GM23338 (cell line): ENCODE results near the gene CXCL1. TPM values are rescaled to one million over a fixed set of nuclear protein-coding genes. Genes with fewer than 3 reads are reported as not detected.

Experiments
- ATAC-seq: fragments of 200-7000 bp; cut with Tn5 transposase; 3 replicates; pipeline ENCODE4 v1.9.1; 2020
- DNase-seq: peaks from one replicate; pipeline ENCODE4 v3.0.0-alpha.2; 2015; ENCODE audit warnings: low spot score
- H2AFZ ChIP-seq: fragments of 200-600 bp; sonication (generic); 2 replicates; pipeline ENCODE4 v1.8.0; 2016; ENCODE audit warnings: antibody characterized with exemption, mild to moderate bottlenecking, moderate library complexity
- H3F3A ChIP-seq: fragments of 200-600 bp; sonication (generic); replicated peaks from 2 replicates; pipeline ENCODE4 v1.8.0; 2017; ENCODE audit warnings: antibody characterized with exemption, mixed run types, low read depth
- H3K27ac ChIP-seq: fragments of 200-600 bp; sonication (generic); 2 replicates; pipeline ENCODE4 v1.6.1; 2016; ENCODE audit warnings: low read depth
- H3K27me3 ChIP-seq: fragments of 200-600 bp; sonication (generic); 2 replicates; pipeline ENCODE4 v1.8.0; 2016; ENCODE audit warnings: mild to moderate bottlenecking, mixed run types, moderate library complexity; ENCODE audit not compliant: insufficient read depth
- H3K36me3 ChIP-seq: fragments of 200-600 bp; sonication (generic); 2 replicates; pipeline ENCODE4 v1.8.0; 2016; ENCODE audit warnings: mild to moderate bottlenecking; ENCODE audit not compliant: insufficient read depth
- H3K4me1 ChIP-seq: fragments of 200-600 bp; sonication (generic); 2 replicates; pipeline ENCODE4 v1.8.0; 2016; ENCODE audit warnings: mild to moderate bottlenecking, moderate library complexity; ENCODE audit not compliant: insufficient read depth
- H3K4me2 ChIP-seq: fragments of 200-600 bp; sonication (generic); 2 replicates; pipeline ENCODE4 v1.7.1; 2017; ENCODE audit warnings: mixed run types
- H3K4me3 ChIP-seq: fragments of 200-600 bp; sonication (generic); 2 replicates; pipeline ENCODE4 v1.6.1; 2016; ENCODE audit warnings: mixed run types
- H3K79me2 ChIP-seq: fragments of 200-600 bp; sonication (generic); replicated peaks from 2 replicates; pipeline ENCODE4 v1.8.0; 2017; ENCODE audit warnings: mild to moderate bottlenecking; ENCODE audit not compliant: insufficient read depth
- H3K9me2 ChIP-seq: fragments of 200-600 bp; sonication (generic); 2 replicates; pipeline ENCODE4 v1.8.0; 2017; ENCODE audit not compliant: insufficient read depth
- H4K20me1 ChIP-seq: fragments of 200-600 bp; sonication (generic); replicated peaks from 2 replicates; pipeline ENCODE4 v1.8.0; 2017; ENCODE audit warnings: mild to moderate bottlenecking; ENCODE audit not compliant: insufficient read depth
- H3K27ac Mint-ChIP-seq: 2 replicates; pipeline ENCODE4 v1.8.0; 2020; ENCODE audit warnings: inconsistent platforms, mild to moderate bottlenecking, moderate library complexity, mixed read lengths
- H3K27me3 Mint-ChIP-seq: 3 replicates; pipeline ENCODE4 v1.8.0; 2022; ENCODE audit warnings: low read depth, mild to moderate bottlenecking, moderate library complexity, mixed read lengths, inconsistent platforms; ENCODE audit not compliant: insufficient read depth, poor library complexity
- H3K36me3 Mint-ChIP-seq: 3 replicates; pipeline ENCODE4 v1.8.0; 2021; ENCODE audit warnings: low read depth, mild to moderate bottlenecking, inconsistent platforms, moderate library complexity, mixed read lengths
- H3K4me1 Mint-ChIP-seq: 3 replicates; pipeline ENCODE4 v1.8.0; 2020; ENCODE audit warnings: mild to moderate bottlenecking, inconsistent platforms, mixed read lengths
- H3K4me3 Mint-ChIP-seq: 3 replicates; pipeline ENCODE4 v1.8.0; 2021; ENCODE audit warnings: moderate library complexity, mild to moderate bottlenecking, inconsistent platforms, mixed read lengths
- H3K9me3 Mint-ChIP-seq: 3 replicates; pipeline ENCODE4 v1.8.0; 2020; ENCODE audit warnings: moderate library complexity, mild to moderate bottlenecking, inconsistent platforms, mixed read lengths
- CREB1 ChIP-seq: fragments of 250-450 bp; sonication (Bioruptor Pico); IDR thresholded peaks from 2 replicates; pipeline ENCODE4 v1.5.0; 2020; ENCODE audit warnings: low read depth, mild to moderate bottlenecking, moderate library complexity
- EZH2 ChIP-seq: fragments of 200-600 bp; sonication (generic); IDR thresholded peaks from one replicate; pipeline ENCODE4 v1.8.0; 2017; ENCODE audit warnings: antibody characterized with exemption, mild to moderate bottlenecking, low read depth; ENCODE audit not compliant: unreplicated experiment
- EZH2phosphoT487 ChIP-seq: fragments of 200-600 bp; sonication (generic); IDR thresholded peaks from one replicate; pipeline ENCODE4 v1.8.1; 2018; ENCODE audit warnings: antibody characterized with exemption; ENCODE audit not compliant: unreplicated experiment
- JUNB ChIP-seq: IDR thresholded peaks from one replicate; pipeline ENCODE4 v1.6.1; 2016; ENCODE audit warnings: antibody characterized with exemption; ENCODE audit not compliant: unreplicated experiment
- NANOG ChIP-seq: IDR thresholded peaks from 2 replicates; pipeline ENCODE4 v1.6.1; 2016; ENCODE audit warnings: antibody characterized with exemption, borderline replicate concordance
- POLR2AphosphoS5 ChIP-seq: IDR thresholded peaks from 2 replicates; pipeline ENCODE4 v1.6.1; 2016; ENCODE audit warnings: antibody characterized with exemption, low read depth
- STAT1 ChIP-seq: IDR thresholded peaks from one replicate; pipeline ENCODE4 v1.6.1; 2016; ENCODE audit warnings: antibody characterized with exemption; ENCODE audit not compliant: unreplicated experiment
- ZNF114 ChIP-seq: fragments of 250-450 bp; sonication (Bioruptor Pico); IDR thresholded peaks from 2 replicates; pipeline ENCODE4 v1.5.0; 2020; ENCODE audit warnings: mild to moderate bottlenecking, moderate library complexity
- ZNF331 ChIP-seq: fragments of 250-450 bp; sonication (Bioruptor Pico); IDR thresholded peaks from 2 replicates; pipeline ENCODE4 v1.5.0; 2020; ENCODE audit warnings: low read depth, mild to moderate bottlenecking, moderate library complexity
- polyA plus RNA-seq: library from polyadenylated mRNA; unstranded; fragments of >200 nt; fragmentation: Nextera tagmentation; extraction: Ambion mirVana; gene quantifications from 2 replicates; pipeline ENCODE4 v1.2.1, GENCODE V29; 2016
- total RNA-seq: library from RNA; depleted of rRNA; stranded (reverse); fragments of >200 nt; shearing (Covaris generic); gene quantifications from 2 replicates; pipeline ENCODE4 v1.2.3, GENCODE V29; 2014
- TF ChIP-seq, protein P1 (sequence below): IDR thresholded peaks from 2 replicates; pipeline ENCODE4 v1.6.1; 2016; ENCODE audit warnings: antibody characterized with exemption
- TF ChIP-seq, protein P2 (sequence below): IDR thresholded peaks from one replicate; pipeline ENCODE4 v1.6.1; 2018; ENCODE audit warnings: antibody characterized with exemption; ENCODE audit not compliant: unreplicated experiment
- TF ChIP-seq, protein P3 (sequence below), 2 experiments: fragments of 200-600 bp in 1 of 2; sonication (generic) in 1 of 2; conservative IDR thresholded peaks; 2 replicates each; pipeline versions ENCODE4 v1.5.1 to v1.6.1; 2016 to 2017; ENCODE audit warnings: antibody characterized with exemption in 2 of 2, low read depth in 2 of 2, mild to moderate bottlenecking in 2 of 2, moderate library complexity in 1 of 2
- TF ChIP-seq, protein P4 (sequence below): fragments of 250-450 bp; sonication (Bioruptor Pico); IDR thresholded peaks from 2 replicates; pipeline ENCODE4 v1.5.0; 2020; ENCODE audit warnings: mild to moderate bottlenecking, moderate library complexity

CXCL1 gene
- total and polyA plus RNA-seq, 2 experiments from 2014 or later: 1.6 to 2.5 TPM

DNA sequence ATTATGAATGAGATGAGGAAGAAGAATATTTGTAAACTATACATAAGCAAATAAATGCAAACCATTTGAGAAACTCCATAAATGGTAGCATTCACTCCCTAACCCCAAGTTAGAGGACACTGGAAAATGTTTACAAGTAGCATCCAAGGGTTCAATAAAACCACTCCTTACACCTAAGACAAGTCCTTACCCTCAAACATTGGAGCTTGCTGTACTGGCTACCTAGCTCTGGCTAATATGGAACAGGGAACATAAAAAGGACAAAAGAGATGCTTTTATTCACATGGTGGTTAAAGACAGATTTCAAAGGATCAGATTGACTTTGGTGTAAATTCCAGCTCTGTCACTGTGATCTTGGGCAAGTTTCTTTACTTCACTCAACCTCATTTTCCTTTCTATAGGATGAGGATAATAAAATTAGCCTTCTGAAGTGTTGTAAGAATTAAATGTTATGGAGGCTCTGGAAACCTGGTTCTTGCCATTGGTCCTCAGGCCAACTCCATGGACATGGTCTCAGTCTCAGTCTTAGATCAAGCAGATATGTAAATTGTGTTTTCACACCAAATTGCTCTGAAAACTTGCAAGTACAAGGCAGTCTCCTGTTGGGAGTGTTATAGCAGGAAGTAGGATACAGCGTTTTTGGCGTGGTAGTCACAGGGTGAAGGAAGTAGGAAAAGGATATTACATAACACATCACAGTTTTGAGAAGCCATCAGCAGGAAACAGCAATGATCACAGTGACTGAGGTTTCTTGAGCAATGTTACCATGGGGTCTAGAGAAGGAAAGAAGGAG lies 3.3 kb downstream of the CXCL1 start:
- Histone ChIP-seq H3K4me3 (no peak overlapping the region), H3K4me2 (no peak overlapping the region), H2AFZ (no peak overlapping the region), H3F3A (no peaks in the 10 kb centered on the region; the same call in 1 of the 2 replicates), H3K27me3 (peaks cover 23% of the 10 kb centered on the region), H3K9me2 (no peaks in the 10 kb centered on the region), H3K79me2 (no peaks in the 10 kb centered on the region), H3K4me1 (peaks cover 18% of the 10 kb centered on the region), H3K27ac (no peak overlapping the region), H3K36me3 (no peaks in the 10 kb centered on the region), H4K20me1 (no peaks in the 10 kb centered on the region)
- DNase-seq (no peak), ATAC-seq (no peak)
- TF ChIP-seq, protein P1, sequence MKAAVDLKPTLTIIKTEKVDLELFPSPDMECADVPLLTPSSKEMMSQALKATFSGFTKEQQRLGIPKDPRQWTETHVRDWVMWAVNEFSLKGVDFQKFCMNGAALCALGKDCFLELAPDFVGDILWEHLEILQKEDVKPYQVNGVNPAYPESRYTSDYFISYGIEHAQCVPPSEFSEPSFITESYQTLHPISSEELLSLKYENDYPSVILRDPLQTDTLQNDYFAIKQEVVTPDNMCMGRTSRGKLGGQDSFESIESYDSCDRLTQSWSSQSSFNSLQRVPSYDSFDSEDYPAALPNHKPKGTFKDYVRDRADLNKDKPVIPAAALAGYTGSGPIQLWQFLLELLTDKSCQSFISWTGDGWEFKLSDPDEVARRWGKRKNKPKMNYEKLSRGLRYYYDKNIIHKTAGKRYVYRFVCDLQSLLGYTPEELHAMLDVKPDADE: no peak
- TF ChIP-seq, protein P2, sequence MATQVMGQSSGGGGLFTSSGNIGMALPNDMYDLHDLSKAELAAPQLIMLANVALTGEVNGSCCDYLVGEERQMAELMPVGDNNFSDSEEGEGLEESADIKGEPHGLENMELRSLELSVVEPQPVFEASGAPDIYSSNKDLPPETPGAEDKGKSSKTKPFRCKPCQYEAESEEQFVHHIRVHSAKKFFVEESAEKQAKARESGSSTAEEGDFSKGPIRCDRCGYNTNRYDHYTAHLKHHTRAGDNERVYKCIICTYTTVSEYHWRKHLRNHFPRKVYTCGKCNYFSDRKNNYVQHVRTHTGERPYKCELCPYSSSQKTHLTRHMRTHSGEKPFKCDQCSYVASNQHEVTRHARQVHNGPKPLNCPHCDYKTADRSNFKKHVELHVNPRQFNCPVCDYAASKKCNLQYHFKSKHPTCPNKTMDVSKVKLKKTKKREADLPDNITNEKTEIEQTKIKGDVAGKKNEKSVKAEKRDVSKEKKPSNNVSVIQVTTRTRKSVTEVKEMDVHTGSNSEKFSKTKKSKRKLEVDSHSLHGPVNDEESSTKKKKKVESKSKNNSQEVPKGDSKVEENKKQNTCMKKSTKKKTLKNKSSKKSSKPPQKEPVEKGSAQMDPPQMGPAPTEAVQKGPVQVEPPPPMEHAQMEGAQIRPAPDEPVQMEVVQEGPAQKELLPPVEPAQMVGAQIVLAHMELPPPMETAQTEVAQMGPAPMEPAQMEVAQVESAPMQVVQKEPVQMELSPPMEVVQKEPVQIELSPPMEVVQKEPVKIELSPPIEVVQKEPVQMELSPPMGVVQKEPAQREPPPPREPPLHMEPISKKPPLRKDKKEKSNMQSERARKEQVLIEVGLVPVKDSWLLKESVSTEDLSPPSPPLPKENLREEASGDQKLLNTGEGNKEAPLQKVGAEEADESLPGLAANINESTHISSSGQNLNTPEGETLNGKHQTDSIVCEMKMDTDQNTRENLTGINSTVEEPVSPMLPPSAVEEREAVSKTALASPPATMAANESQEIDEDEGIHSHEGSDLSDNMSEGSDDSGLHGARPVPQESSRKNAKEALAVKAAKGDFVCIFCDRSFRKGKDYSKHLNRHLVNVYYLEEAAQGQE: no peak
- TF ChIP-seq, protein P3, sequence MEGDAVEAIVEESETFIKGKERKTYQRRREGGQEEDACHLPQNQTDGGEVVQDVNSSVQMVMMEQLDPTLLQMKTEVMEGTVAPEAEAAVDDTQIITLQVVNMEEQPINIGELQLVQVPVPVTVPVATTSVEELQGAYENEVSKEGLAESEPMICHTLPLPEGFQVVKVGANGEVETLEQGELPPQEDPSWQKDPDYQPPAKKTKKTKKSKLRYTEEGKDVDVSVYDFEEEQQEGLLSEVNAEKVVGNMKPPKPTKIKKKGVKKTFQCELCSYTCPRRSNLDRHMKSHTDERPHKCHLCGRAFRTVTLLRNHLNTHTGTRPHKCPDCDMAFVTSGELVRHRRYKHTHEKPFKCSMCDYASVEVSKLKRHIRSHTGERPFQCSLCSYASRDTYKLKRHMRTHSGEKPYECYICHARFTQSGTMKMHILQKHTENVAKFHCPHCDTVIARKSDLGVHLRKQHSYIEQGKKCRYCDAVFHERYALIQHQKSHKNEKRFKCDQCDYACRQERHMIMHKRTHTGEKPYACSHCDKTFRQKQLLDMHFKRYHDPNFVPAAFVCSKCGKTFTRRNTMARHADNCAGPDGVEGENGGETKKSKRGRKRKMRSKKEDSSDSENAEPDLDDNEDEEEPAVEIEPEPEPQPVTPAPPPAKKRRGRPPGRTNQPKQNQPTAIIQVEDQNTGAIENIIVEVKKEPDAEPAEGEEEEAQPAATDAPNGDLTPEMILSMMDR (conservative IDR thresholded peaks at IDR 0.05; ENCODE audit: low read depth in 2 of 2): no peak
- TF ChIP-seq EZH2phosphoT487 (no peak), ZNF331 (CRISPR knock-in tag) (no peak), JUNB (no peak), EZH2 (no peak), ZNF114 (CRISPR knock-in tag) (no peak), CREB1 (CRISPR knock-in tag) (no peak), POLR2AphosphoS5 (no peak), NANOG (no peak), STAT1 (no peak)
- TF ChIP-seq, protein P4, sequence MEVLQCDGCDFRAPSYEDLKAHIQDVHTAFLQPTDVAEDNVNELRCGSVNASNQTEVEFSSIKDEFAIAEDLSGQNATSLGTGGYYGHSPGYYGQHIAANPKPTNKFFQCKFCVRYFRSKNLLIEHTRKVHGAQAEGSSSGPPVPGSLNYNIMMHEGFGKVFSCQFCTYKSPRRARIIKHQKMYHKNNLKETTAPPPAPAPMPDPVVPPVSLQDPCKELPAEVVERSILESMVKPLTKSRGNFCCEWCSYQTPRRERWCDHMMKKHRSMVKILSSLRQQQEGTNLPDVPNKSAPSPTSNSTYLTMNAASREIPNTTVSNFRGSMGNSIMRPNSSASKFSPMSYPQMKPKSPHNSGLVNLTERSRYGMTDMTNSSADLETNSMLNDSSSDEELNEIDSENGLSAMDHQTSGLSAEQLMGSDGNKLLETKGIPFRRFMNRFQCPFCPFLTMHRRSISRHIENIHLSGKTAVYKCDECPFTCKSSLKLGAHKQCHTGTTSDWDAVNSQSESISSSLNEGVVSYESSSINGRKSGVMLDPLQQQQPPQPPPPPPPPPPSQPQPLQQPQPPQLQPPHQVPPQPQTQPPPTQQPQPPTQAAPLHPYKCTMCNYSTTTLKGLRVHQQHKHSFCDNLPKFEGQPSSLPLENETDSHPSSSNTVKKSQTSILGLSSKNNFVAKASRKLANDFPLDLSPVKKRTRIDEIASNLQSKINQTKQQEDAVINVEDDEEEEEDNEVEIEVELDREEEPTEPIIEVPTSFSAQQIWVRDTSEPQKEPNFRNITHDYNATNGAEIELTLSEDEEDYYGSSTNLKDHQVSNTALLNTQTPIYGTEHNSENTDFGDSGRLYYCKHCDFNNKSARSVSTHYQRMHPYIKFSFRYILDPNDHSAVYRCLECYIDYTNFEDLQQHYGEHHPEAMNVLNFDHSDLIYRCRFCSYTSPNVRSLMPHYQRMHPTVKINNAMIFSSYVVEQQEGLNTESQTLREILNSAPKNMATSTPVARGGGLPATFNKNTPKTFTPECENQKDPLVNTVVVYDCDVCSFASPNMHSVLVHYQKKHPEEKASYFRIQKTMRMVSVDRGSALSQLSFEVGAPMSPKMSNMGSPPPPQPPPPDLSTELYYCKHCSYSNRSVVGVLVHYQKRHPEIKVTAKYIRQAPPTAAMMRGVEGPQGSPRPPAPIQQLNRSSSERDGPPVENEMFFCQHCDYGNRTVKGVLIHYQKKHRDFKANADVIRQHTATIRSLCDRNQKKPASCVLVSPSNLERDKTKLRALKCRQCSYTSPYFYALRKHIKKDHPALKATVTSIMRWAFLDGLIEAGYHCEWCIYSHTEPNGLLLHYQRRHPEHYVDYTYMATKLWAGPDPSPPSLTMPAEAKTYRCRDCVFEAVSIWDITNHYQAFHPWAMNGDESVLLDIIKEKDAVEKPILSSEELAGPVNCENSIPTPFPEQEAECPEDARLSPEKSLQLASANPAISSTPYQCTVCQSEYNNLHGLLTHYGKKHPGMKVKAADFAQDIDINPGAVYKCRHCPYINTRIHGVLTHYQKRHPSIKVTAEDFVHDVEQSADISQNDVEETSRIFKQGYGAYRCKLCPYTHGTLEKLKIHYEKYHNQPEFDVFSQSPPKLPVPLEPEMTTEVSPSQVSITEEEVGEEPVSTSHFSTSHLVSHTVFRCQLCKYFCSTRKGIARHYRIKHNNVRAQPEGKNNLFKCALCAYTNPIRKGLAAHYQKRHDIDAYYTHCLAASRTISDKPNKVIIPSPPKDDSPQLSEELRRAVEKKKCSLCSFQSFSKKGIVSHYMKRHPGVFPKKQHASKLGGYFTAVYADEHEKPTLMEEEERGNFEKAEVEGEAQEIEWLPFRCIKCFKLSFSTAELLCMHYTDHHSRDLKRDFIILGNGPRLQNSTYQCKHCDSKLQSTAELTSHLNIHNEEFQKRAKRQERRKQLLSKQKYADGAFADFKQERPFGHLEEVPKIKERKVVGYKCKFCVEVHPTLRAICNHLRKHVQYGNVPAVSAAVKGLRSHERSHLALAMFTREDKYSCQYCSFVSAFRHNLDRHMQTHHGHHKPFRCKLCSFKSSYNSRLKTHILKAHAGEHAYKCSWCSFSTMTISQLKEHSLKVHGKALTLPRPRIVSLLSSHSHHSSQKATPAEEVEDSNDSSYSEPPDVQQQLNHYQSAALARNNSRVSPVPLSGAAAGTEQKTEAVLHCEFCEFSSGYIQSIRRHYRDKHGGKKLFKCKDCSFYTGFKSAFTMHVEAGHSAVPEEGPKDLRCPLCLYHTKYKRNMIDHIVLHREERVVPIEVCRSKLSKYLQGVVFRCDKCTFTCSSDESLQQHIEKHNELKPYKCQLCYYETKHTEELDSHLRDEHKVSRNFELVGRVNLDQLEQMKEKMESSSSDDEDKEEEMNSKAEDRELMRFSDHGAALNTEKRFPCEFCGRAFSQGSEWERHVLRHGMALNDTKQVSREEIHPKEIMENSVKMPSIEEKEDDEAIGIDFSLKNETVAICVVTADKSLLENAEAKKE (CRISPR knock-in tag): no peak
- Mint-ChIP-seq H3K9me3 (no peaks in the 10 kb centered on the region), H3K4me3 (no peak overlapping the region), H3K36me3 (no peaks in the 10 kb centered on the region), H3K27me3 (peaks cover 10% of the 10 kb centered on the region), H3K27ac (no peak overlapping the region), H3K4me1 (peaks cover 22% of the 10 kb centered on the region)
